A549 (cell line): ENCODE measurements around the gene ASAP2. TPM values are rescaled to one million over a fixed set of nuclear protein-coding genes. Genes with fewer than 3 reads are reported as not detected.

Experiments
- ATAC-seq, 2 experiments: fragments of 200-7000 bp in 1 of 2; fragments of >200 bp in 1 of 2; cut with Nextera tagmentation in 1 of 2; cut with Tn5 transposase in 1 of 2; 3 replicates each; pipeline versions ENCODE4 v1.8.0 to v1.9.1; 2018 to 2020; ENCODE audit warnings: mild to moderate bottlenecking in 1 of 2, moderate library complexity in 1 of 2
- CTCF ChIA-PET: fragments of 300-600 bp; sonication (Branson Sonifier 250); formaldehyde crosslinking; extraction: SDS; loops from one replicate; lab custom pipeline; 2021; ENCODE audit warnings: antibody characterized with exemption, inconsistent platforms; lab: Yijun Ruan, JAX
- POLR2A ChIA-PET: fragments of 350-600 bp; formaldehyde crosslinking; extraction: SDS; loops from one replicate; lab custom pipeline; 2021; ENCODE audit warnings: antibody characterized with exemption, inconsistent platforms; lab: Yijun Ruan, JAX
- DNase-seq, 2 experiments: peaks; one replicate each; pipeline versions ENCODE4 v3.0.0 to v3.0.0-alpha.2; 2011 to 2016; ENCODE audit warnings: low read depth in 1 of 2, low spot score in 1 of 2
- FAIRE-seq: peaks from 2 replicates; lab custom pipeline; 2011; peaks lifted over from hg19 to GRCh38; lab: Jason Lieb, UNC
- H3K27ac ChIP-seq, 2 experiments: fragments of >200 bp; sonication (Bioruptor Twin); formaldehyde crosslinking; 3 replicates each; pipeline ENCODE4 v1.5.1; 2016 to 2017
- H3K4me1 ChIP-seq: fragments of >200 bp; sonication (Bioruptor Twin); formaldehyde crosslinking; 3 replicates; pipeline ENCODE4 v1.6.1; 2016
- H3K4me2 ChIP-seq: fragments of >200 bp; sonication (Bioruptor Twin); formaldehyde crosslinking; 3 replicates; pipeline ENCODE4 v1.6.1; 2016
- H3K4me3 ChIP-seq: fragments of >200 bp; sonication (Bioruptor Twin); formaldehyde crosslinking; 3 replicates; pipeline ENCODE4 v1.5.1; 2016
- H3K9me3 ChIP-seq: fragments of >200 bp; sonication (Bioruptor Twin); formaldehyde crosslinking; 3 replicates; pipeline ENCODE4 v1.6.1; 2016
- CEBPB ChIP-seq, 2 experiments: fragments of >200 bp in 1 of 2; sonication (Bioruptor Twin) in 1 of 2; formaldehyde crosslinking in 1 of 2; IDR thresholded peaks; 2 replicates each; pipeline ENCODE4 v1.6.1; 2012 to 2016
- CHD4 ChIP-seq: fragments of 200-600 bp; sonication (generic); IDR thresholded peaks from 2 replicates; pipeline ENCODE4 v1.6.1; 2016; ENCODE audit warnings: antibody characterized with exemption, mild to moderate bottlenecking, borderline replicate concordance
- EHMT2 ChIP-seq: fragments of 200-600 bp; sonication (generic); IDR thresholded peaks from 2 replicates; pipeline ENCODE4 v1.6.1; 2016; ENCODE audit warnings: antibody characterized with exemption, low read depth, mild to moderate bottlenecking, moderate library complexity
- ESRRA ChIP-seq: fragments of 150-350 bp; IDR thresholded peaks from 2 replicates; pipeline ENCODE4 v1.6.1; 2014; ENCODE audit warnings: mild to moderate bottlenecking, low read length, borderline replicate concordance
- FOSB ChIP-seq: fragments of 250-450 bp; sonication (Bioruptor Pico); IDR thresholded peaks from 2 replicates; pipeline ENCODE4 v1.5.0; 2020; ENCODE audit warnings: mild to moderate bottlenecking, moderate library complexity
- FOXS1 ChIP-seq: fragments of 250-450 bp; sonication (Bioruptor Pico); IDR thresholded peaks from 2 replicates; pipeline ENCODE4 v1.5.0; 2020; ENCODE audit warnings: mild to moderate bottlenecking, moderate library complexity
- GATA3 ChIP-seq: IDR thresholded peaks from 2 replicates; pipeline ENCODE4 v1.6.1; 2012; ENCODE audit warnings: borderline replicate concordance
- HOXA7 ChIP-seq: fragments of 250-450 bp; sonication (Bioruptor Pico); IDR thresholded peaks from 2 replicates; pipeline ENCODE4 v1.5.0; 2020; ENCODE audit warnings: mild to moderate bottlenecking, moderate library complexity
- JUN ChIP-seq, 2 experiments: fragments of >200 bp; sonication (Bioruptor Twin); formaldehyde crosslinking; IDR thresholded peaks; 2 replicates in 1 of 2; 3 replicates in 1 of 2; pipeline ENCODE4 v1.6.1; 2016 to 2017
- JUNB ChIP-seq: fragments of >200 bp; sonication (Bioruptor Twin); formaldehyde crosslinking; IDR thresholded peaks from 2 replicates; pipeline ENCODE4 v1.6.1; 2016
- KDM1A ChIP-seq: fragments of 200-600 bp; sonication (generic); IDR thresholded peaks from 2 replicates; pipeline ENCODE4 v1.6.1; 2016; ENCODE audit warnings: low read depth, mild to moderate bottlenecking
- KDM5A ChIP-seq: fragments of 200-600 bp; sonication (generic); IDR thresholded peaks from 2 replicates; pipeline ENCODE4 v1.6.1; 2016; ENCODE audit warnings: antibody characterized with exemption, mild to moderate bottlenecking
- MAFK ChIP-seq: fragments of 450-650 bp; IDR thresholded peaks from 2 replicates; pipeline ENCODE4 v1.6.1; 2014; ENCODE audit not compliant: partially characterized antibody
- MAZ ChIP-seq: fragments of 150-350 bp; IDR thresholded peaks from 2 replicates; pipeline ENCODE4 v1.6.1; 2014; ENCODE audit warnings: antibody characterized with exemption, low read depth, low read length, borderline replicate concordance
- NR3C1 ChIP-seq: fragments of >200 bp; sonication (Bioruptor Twin); formaldehyde crosslinking; IDR thresholded peaks from 3 replicates; pipeline ENCODE4 v1.6.1; 2017
- RFX5 ChIP-seq: fragments of 450-650 bp; IDR thresholded peaks from 2 replicates; pipeline ENCODE4 v1.7.1; 2014; ENCODE audit warnings: antibody characterized with exemption, mild to moderate bottlenecking, moderate library complexity
- SMC3 ChIP-seq: fragments of >200 bp; sonication (Bioruptor Twin); formaldehyde crosslinking; IDR thresholded peaks from 3 replicates; pipeline ENCODE4 v1.6.1; 2018; ENCODE audit warnings: inconsistent platforms
- TP53 ChIP-seq: fragments of 250-450 bp; sonication (Bioruptor Pico); IDR thresholded peaks from 2 replicates; pipeline ENCODE4 v1.5.0; 2021; ENCODE audit warnings: mild to moderate bottlenecking, moderate library complexity
- ZC3H11A ChIP-seq: fragments of 450-650 bp; IDR thresholded peaks from 2 replicates; pipeline ENCODE4 v1.6.1; 2014; ENCODE audit warnings: antibody characterized with exemption, mild to moderate bottlenecking
- ZFP36 ChIP-seq: fragments of 450-650 bp; IDR thresholded peaks from 2 replicates; pipeline ENCODE4 v1.6.1; 2014; ENCODE audit warnings: borderline replicate concordance; ENCODE audit not compliant: partially characterized antibody
- ZSCAN20 ChIP-seq: fragments of 250-450 bp; sonication (Bioruptor Pico); IDR thresholded peaks from 2 replicates; pipeline ENCODE4 v1.8.0; 2022; ENCODE audit warnings: mild to moderate bottlenecking, moderate library complexity
- WGBS: methylation state at CpG from one replicate; pipeline ENCODE4 v1.1.6; 2017; ENCODE audit errors: missing lambda C conversion rate; 5-methylcytosine and 5-hydroxymethylcytosine counted together
- polyA plus RNA-seq, 4 experiments: library from polyadenylated mRNA; depleted of rRNA in 3 of 4; stranded (reverse); fragments of >200 nt; fragmentation: RNase III in 1 of 4; extraction: RNeasy Plus Mini Kit Qiagen cat#74134 plus additional on column Dnase treatment in 1 of 4; gene quantifications; 2 replicates in 3 of 4; 3 replicates in 1 of 4; pipeline ENCODE4 v1.2.3, GENCODE V29; 2011 to 2017
- TF ChIP-seq, protein P1 (sequence below): fragments of 200-600 bp; sonication (generic); IDR thresholded peaks from 2 replicates; pipeline ENCODE4 v1.6.1; 2016; ENCODE audit warnings: antibody characterized with exemption, mild to moderate bottlenecking, moderate library complexity
- TF ChIP-seq, protein P2 (sequence below): IDR thresholded peaks from 2 replicates; pipeline ENCODE4 v1.6.1; 2012
- TF ChIP-seq, protein P3 (sequence below): fragments of 250-450 bp; sonication (Bioruptor Pico); IDR thresholded peaks from 2 replicates; pipeline ENCODE4 v1.5.0; 2020; ENCODE audit warnings: low read depth, mild to moderate bottlenecking, moderate library complexity
- TF ChIP-seq, protein P4 (sequence below): fragments of 450-650 bp; IDR thresholded peaks from 2 replicates; pipeline ENCODE4 v1.6.1; 2014; ENCODE audit warnings: antibody characterized with exemption
- TF ChIP-seq, protein P5 (sequence below): fragments of >200 bp; sonication (Bioruptor Twin); formaldehyde crosslinking; IDR thresholded peaks from 2 replicates; pipeline ENCODE4 v1.6.1; 2016

Gene ASAP2
- polyA plus RNA-seq, 2 of the 4 experiments (the other 2 are of a cell fraction): 17.8 to 27.9 TPM

DNA sequence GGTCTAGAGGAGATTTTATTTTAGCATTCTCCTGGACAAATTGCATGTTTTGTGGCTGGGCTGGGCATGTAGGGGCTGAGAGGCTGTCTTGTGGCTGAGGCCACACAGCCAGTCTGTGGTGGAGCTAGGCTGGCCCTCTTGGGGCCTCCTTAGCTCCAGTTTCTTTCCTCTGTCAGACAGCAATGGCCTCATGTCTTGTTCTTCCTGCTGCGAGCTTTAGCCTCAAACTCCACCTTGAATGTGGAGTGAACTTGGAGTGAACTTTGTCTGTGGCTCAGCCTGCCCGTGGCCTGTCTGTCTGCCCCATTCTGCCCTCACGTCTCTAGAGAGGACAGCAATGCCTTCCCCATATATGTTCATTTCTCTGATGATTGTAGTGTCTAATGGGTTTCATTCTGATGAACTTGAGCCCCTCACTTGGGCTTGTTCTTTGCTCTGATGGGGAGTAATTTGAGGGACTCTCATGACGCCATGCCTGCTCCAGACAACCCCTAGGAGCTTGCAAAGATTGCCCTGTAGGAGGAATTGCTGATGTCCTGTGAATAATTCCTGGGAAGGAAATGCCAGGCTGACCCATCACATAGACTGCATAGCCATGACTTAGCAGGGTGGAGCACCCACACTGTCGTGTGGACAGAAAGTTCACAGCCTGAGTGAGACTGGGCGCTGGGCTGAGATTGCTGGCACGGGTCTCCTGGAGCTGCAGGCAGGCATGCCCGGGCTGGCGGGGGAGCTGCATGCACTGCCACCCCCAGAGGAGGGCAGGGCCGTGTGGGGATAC lies 42.6 kb downstream of the ASAP2 start:
- ChIA-PET POLR2A (interaction anchor here (0.6 to 1.4 kb wide), 2 partner anchors 12 to 14 kb away, joined by 3 to 5 read pairs; no protein-coding TSS in a partner anchor), CTCF (interaction anchor here (0.9 to 4.5 kb wide), 6 partner anchors 9 to 106 kb away, joined by 3 to 17 read pairs (median 4); partner anchors contain the start of gene ASAP2)
- ATAC-seq (peak; percentile 46 to 71), DNase-seq (peak in 1 of 2 experiments; percentile 70), FAIRE-seq (no peak)
- Histone ChIP-seq H3K4me1 (peaks cover 82% of the 10 kb centered on the region), H3K27ac (peak overlapping the region; percentile 67 to 84), H3K9me3 (no peaks in the 10 kb centered on the region), H3K4me2 (peak overlapping the region; percentile 57), H3K4me3 (no peak overlapping the region)
- TF ChIP-seq, protein P1, sequence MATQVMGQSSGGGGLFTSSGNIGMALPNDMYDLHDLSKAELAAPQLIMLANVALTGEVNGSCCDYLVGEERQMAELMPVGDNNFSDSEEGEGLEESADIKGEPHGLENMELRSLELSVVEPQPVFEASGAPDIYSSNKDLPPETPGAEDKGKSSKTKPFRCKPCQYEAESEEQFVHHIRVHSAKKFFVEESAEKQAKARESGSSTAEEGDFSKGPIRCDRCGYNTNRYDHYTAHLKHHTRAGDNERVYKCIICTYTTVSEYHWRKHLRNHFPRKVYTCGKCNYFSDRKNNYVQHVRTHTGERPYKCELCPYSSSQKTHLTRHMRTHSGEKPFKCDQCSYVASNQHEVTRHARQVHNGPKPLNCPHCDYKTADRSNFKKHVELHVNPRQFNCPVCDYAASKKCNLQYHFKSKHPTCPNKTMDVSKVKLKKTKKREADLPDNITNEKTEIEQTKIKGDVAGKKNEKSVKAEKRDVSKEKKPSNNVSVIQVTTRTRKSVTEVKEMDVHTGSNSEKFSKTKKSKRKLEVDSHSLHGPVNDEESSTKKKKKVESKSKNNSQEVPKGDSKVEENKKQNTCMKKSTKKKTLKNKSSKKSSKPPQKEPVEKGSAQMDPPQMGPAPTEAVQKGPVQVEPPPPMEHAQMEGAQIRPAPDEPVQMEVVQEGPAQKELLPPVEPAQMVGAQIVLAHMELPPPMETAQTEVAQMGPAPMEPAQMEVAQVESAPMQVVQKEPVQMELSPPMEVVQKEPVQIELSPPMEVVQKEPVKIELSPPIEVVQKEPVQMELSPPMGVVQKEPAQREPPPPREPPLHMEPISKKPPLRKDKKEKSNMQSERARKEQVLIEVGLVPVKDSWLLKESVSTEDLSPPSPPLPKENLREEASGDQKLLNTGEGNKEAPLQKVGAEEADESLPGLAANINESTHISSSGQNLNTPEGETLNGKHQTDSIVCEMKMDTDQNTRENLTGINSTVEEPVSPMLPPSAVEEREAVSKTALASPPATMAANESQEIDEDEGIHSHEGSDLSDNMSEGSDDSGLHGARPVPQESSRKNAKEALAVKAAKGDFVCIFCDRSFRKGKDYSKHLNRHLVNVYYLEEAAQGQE: no peak
- peak; percentile 57 for TF ChIP-seq MAFK
- TF ChIP-seq FOSB (CRISPR knock-in tag): no peak
- TF ChIP-seq, protein P2, sequence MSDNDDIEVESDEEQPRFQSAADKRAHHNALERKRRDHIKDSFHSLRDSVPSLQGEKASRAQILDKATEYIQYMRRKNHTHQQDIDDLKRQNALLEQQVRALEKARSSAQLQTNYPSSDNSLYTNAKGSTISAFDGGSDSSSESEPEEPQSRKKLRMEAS: peak; percentile 49; the same call in 1 of the 2 replicates
- TF ChIP-seq GATA3: no peak
- TF ChIP-seq MAZ: no peak
- 26% methylated on average over 10 of the region's 10 CpGs for WGBS

DNA sequence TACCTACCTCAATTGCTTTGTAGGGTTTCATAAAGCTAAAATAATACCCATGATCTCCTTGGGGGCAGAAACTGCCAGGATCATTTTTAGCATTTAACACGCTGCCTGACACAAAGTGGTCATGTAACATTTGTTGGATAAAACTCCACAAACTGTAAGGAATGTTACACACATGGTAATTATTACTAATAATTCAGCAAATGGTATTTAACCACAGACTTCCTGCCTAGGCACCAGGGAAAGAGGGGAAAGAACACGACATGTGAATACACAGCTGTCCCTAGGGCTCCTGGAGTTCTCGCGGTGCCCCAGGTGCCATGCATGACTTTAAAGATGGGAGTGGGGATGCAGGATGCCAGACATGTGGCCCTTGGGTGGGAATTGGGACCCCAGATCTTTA lies 43.5 kb downstream of the ASAP2 start:
- Histone ChIP-seq H3K4me3 (no peak overlapping the region), H3K4me2 (peak overlapping the region; percentile 57), H3K4me1 (peaks cover 75% of the 10 kb centered on the region), H3K9me3 (no peaks in the 10 kb centered on the region), H3K27ac (peak overlapping the region; percentile 67 to 84)
- ATAC-seq: no peak
- FAIRE-seq: no peak
- CTCF ChIA-PET: interaction anchor here (0.6 to 4.5 kb wide), 4 partner anchors 30 to 107 kb away, joined by 3 to 17 read pairs (median 6); partner anchors contain the start of gene ASAP2
- TF ChIP-seq RFX5: no peak
- TF ChIP-seq ZC3H11A: no peak
- no peak for TF ChIP-seq ZFP36
- no peak for TF ChIP-seq JUNB
- TF ChIP-seq CEBPB (IDR thresholded peaks at IDR 0.05): no peak
- no peak for TF ChIP-seq HOXA7 (CRISPR knock-in tag)
- no peak for TF ChIP-seq ESRRA
- no peak for TF ChIP-seq JUN (IDR thresholded peaks at IDR 0.05)
- no peak for DNase-seq
- 93% methylated on average over 4 of the region's 4 CpGs for WGBS
- POLR2A ChIA-PET: no interaction called here

DNA sequence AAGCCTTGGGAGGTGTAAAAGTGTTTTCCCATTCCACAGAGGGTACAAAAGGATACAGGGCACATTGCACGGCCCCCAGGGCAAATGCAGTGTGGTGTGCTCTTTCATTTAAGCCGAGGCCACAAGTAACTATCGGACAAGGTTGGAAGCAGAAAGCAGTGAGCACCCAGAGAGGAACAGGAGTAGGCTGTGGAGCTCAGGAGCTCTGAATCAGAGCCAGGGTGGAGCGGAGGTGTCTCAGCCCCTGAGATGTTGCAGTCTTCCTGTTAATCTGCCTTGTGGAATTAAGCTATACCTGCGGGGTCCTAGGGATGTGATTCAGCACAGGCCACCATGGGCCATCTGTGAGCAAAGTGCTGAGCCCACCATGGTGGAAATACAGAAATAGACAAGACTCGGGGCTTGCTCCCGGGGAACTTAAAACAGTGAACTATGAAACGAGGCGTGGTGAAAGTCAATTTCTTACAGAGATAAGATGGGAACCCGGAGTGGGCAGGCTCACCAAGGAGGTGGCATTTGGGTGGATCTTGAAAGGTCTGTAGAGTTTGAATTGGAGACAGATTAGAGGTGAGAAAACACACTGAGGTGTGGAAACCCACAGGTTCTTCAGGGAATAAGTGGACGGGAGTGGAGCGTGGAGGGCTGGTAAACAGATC lies 44.0 kb downstream of the ASAP2 start:
- no peak for DNase-seq
- H3K9me3 ChIP-seq: no peaks in the 10 kb centered on the region
- peak overlapping the region; percentile 67 to 84 for H3K27ac ChIP-seq
- POLR2A ChIA-PET: no interaction called here
- FAIRE-seq: no peak
- no peak overlapping the region for H3K4me3 ChIP-seq
- H3K4me1 ChIP-seq: peaks cover 75% of the 10 kb centered on the region
- H3K4me2 ChIP-seq: peak overlapping the region; percentile 57; the same call in 2 of the 3 replicates
- WGBS: 91% methylated on average over 12 of the region's 12 CpGs
- CTCF ChIA-PET: interaction anchor here (0.6 to 4.5 kb wide), 7 partner anchors 10 to 107 kb away, joined by 3 to 17 read pairs (median 3); partner anchors contain the start of gene ASAP2
- peak in 1 of 2 experiments; percentile 5; a peak in 2 of 6 replicates for ATAC-seq
- TF ChIP-seq JUN (IDR thresholded peaks at IDR 0.05) (no peak), CHD4 (no peak), RFX5 (no peak), EHMT2 (no peak), KDM5A (no peak), JUNB (no peak), SMC3 (no peak), KDM1A (no peak), NR3C1 (no peak), ESRRA (no peak), TP53 (CRISPR knock-in tag) (no peak), ZSCAN20 (CRISPR knock-in tag) (no peak), FOXS1 (CRISPR knock-in tag) (no peak)
- TF ChIP-seq, protein P3, sequence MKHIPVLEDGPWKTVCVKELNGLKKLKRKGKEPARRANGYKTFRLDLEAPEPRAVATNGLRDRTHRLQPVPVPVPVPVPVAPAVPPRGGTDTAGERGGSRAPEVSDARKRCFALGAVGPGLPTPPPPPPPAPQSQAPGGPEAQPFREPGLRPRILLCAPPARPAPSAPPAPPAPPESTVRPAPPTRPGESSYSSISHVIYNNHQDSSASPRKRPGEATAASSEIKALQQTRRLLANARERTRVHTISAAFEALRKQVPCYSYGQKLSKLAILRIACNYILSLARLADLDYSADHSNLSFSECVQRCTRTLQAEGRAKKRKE: no peak
- TF ChIP-seq, protein P4, sequence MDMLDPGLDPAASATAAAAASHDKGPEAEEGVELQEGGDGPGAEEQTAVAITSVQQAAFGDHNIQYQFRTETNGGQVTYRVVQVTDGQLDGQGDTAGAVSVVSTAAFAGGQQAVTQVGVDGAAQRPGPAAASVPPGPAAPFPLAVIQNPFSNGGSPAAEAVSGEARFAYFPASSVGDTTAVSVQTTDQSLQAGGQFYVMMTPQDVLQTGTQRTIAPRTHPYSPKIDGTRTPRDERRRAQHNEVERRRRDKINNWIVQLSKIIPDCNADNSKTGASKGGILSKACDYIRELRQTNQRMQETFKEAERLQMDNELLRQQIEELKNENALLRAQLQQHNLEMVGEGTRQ: no peak
- TF ChIP-seq, protein P5, sequence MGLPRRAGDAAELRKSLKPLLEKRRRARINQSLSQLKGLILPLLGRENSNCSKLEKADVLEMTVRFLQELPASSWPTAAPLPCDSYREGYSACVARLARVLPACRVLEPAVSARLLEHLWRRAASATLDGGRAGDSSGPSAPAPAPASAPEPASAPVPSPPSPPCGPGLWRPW: no peak
